Suprapubic skin (tissue), 3 donors: ENCODE results near the gene KLK11.

Experiments
- POLR2A ChIP-seq, 2 donors: fragments of 450-650 bp; IDR thresholded peaks; one replicate each; pipeline ENCODE4 v1.6.1; 2017; ENCODE audit warnings: antibody characterized with exemption in 2 of 2, mild to moderate bottlenecking in 2 of 2, moderate library complexity in 2 of 2
- TF ChIP-seq, protein P1 (sequence below), 2 donors: fragments of 200-600 bp in 1 of 2; fragments of 450-650 bp in 1 of 2; sonication (generic) in 1 of 2; IDR thresholded peaks; one replicate each; pipeline ENCODE4 v1.5.1; 2016 to 2019; ENCODE audit warnings: antibody characterized with exemption in 2 of 2, mild to moderate bottlenecking in 1 of 2, moderate library complexity in 1 of 2

DNA sequence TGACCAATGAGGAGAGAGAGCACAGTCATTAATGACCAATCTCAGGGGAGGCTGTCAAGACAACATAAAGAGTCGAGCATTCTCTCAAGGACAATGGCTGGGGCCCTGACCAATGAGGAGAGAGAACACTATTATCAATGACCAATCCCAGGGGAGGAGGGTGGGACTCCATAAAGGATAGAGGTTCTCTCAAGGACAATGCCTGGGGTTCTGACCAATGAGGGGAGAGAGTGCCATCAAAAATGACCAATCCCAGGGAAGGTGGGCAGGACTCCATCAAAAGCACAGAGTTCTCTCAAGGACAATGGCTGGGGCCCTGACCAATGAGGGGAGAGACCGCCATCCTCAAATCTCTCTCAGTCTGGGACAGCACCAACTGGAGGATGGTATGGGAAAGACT, 3.3 kb upstream of the KLK11 start:
- TF ChIP-seq, protein P1, sequence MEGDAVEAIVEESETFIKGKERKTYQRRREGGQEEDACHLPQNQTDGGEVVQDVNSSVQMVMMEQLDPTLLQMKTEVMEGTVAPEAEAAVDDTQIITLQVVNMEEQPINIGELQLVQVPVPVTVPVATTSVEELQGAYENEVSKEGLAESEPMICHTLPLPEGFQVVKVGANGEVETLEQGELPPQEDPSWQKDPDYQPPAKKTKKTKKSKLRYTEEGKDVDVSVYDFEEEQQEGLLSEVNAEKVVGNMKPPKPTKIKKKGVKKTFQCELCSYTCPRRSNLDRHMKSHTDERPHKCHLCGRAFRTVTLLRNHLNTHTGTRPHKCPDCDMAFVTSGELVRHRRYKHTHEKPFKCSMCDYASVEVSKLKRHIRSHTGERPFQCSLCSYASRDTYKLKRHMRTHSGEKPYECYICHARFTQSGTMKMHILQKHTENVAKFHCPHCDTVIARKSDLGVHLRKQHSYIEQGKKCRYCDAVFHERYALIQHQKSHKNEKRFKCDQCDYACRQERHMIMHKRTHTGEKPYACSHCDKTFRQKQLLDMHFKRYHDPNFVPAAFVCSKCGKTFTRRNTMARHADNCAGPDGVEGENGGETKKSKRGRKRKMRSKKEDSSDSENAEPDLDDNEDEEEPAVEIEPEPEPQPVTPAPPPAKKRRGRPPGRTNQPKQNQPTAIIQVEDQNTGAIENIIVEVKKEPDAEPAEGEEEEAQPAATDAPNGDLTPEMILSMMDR (IDR thresholded peaks at IDR 0.05): no peak
- TF ChIP-seq POLR2A (IDR thresholded peaks at IDR 0.05): no peak
